ENCODE results near the gene A2M.

DNA sequence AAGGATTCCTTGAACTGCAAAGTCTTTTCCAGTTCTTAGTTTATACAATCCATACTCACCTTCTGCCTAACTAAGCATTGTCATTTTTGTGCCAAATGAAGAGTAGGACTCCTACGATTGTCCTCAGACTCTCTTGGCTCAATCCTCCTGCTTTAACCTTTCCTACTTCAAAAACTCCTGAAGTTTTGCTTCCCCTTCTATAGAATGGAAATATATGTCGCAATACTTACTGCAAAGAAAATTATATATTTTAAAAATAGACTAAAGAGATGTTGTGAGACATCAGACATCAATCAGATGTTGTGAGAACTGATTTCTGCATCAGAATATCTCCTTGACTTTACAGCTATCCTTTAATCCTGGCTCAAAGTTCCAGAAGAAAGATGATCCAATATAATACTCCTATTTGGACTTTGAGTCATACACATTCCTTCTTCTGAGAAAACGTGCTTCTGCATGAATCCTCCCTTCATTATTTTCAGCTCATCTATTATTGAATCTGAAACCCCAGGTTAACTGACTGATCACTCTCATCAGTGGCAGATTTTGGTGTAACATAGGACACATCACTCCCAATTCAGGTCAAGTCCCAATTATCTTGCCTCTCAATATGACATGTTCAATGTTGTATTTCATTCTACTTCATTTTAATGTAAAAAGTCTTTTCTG is 48.8 kb downstream of the A2M start:
- TF ChIP-seq, protein P1, sequence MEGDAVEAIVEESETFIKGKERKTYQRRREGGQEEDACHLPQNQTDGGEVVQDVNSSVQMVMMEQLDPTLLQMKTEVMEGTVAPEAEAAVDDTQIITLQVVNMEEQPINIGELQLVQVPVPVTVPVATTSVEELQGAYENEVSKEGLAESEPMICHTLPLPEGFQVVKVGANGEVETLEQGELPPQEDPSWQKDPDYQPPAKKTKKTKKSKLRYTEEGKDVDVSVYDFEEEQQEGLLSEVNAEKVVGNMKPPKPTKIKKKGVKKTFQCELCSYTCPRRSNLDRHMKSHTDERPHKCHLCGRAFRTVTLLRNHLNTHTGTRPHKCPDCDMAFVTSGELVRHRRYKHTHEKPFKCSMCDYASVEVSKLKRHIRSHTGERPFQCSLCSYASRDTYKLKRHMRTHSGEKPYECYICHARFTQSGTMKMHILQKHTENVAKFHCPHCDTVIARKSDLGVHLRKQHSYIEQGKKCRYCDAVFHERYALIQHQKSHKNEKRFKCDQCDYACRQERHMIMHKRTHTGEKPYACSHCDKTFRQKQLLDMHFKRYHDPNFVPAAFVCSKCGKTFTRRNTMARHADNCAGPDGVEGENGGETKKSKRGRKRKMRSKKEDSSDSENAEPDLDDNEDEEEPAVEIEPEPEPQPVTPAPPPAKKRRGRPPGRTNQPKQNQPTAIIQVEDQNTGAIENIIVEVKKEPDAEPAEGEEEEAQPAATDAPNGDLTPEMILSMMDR (conservative IDR thresholded peaks at IDR 0.05; ENCODE audit: low read depth, low read length): no peak
- no peak for TF ChIP-seq POLR2A (IDR thresholded peaks at IDR 0.05; ENCODE audit: low read depth, low read length)
